HS-5 (cell line): Measurements from ENCODE around the gene PPWD1.

Experiments
- DNase-seq: peaks from one replicate; pipeline ENCODE4 v3.0.0-alpha.2; 2012; ENCODE audit warnings: low read depth

The PPWD1 gene

GRCh38 chr5:65624025-65624570, 61.0 kb downstream of the PPWD1 start, which contains the start of gene TRIM23:
TRIM23 (minus strand) TSS chr5:65624333; CDS start chr5:65624274, 59 bp downstream.
- DNase-seq = peak; percentile 25

GRCh38 chr5:65624571-65625555, 61.8 kb downstream of the PPWD1 start, which contains the start of the genes SHLD3 and TRAPPC13:
SHLD3 (plus strand) TSS chr5:65625027; CDS start chr5:65629588, 4,561 bp downstream.
TRAPPC13 (plus strand) TSS chr5:65625027; CDS start chr5:65625061, 34 bp downstream.
- peak; percentile 88 for DNase-seq

GRCh38 chr5:65625743-65626142, 62.6 kb downstream of the PPWD1 start:
- DNase-seq = no peak

GRCh38 chr5:65630981-65631380, 67.9 kb downstream of the PPWD1 start:
- DNase-seq = no peak
